ENCODE results near the gene SGMS2. TPM values are rescaled to one million over a fixed set of nuclear protein-coding genes. Genes with fewer than 3 reads are reported as not detected.

SGMS2 gene
- total RNA-seq, 1 donor from 2014 or later = 25.8 TPM

DNA sequence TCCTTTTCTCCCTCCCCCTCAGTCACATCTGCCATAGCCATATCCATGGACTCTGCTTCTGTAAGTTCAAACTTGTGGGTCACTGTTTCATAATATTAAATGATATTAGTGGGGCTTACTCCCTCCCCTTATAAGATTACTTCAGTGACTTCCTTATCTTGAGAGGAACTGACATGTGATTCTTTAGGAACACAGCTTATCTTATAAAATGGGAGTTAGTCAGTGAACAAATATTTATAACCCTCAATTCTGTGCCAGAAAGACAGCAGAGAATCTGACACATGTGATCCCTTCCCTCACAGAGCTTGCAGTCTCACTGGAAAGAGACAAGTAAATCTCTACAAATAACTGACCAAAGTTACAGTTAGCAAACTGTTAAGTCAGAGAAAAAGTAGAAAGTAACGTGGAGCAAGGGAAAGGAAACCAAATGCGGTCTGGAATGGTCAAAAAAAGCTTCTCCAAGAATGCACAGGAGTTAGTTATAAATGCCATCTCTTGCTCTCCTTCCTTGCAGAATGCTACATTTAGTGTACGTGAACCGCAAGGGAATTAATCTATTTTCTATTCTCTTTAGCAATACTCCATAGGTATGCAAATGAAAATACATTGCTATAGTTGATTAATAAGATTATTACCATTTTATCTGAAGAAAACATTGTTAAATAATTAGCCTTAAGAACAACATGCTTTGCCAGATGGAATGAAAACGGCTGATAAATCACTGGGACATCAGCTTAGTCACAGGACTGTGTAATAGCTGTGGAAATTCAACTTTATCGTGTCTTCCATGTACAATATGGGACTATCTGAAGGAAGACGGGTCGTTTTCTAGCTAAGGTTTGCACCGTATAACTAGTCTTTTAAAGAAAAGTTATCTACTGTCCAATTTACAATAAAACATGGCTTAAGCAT lies 29.0 kb downstream of the SGMS2 start:
- Mint-ChIP-seq H3K27me3 (no peaks in the 10 kb centered on the region), H3K27ac (no peak overlapping the region), H3K36me3 (peaks cover 4% of the 10 kb centered on the region), H3K9me3 (peaks cover 5% of the 10 kb centered on the region), H3K4me3 (no peak overlapping the region), H3K4me1 (ENCODE audit: unreplicated experiment) (peaks cover 8% of the 10 kb centered on the region)
- DNase-seq (ENCODE audit: extremely low spot score, unreplicated experiment) = no peak
- TF ChIP-seq, protein P1, sequence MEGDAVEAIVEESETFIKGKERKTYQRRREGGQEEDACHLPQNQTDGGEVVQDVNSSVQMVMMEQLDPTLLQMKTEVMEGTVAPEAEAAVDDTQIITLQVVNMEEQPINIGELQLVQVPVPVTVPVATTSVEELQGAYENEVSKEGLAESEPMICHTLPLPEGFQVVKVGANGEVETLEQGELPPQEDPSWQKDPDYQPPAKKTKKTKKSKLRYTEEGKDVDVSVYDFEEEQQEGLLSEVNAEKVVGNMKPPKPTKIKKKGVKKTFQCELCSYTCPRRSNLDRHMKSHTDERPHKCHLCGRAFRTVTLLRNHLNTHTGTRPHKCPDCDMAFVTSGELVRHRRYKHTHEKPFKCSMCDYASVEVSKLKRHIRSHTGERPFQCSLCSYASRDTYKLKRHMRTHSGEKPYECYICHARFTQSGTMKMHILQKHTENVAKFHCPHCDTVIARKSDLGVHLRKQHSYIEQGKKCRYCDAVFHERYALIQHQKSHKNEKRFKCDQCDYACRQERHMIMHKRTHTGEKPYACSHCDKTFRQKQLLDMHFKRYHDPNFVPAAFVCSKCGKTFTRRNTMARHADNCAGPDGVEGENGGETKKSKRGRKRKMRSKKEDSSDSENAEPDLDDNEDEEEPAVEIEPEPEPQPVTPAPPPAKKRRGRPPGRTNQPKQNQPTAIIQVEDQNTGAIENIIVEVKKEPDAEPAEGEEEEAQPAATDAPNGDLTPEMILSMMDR (conservative IDR thresholded peaks at IDR 0.05) = no peak

- Mint-ChIP-seq H3K4me1 (ENCODE audit: unreplicated experiment) (peaks cover 8% of the 10 kb centered on the region), H3K27me3 (no peaks in the 10 kb centered on the region), H3K4me3 (no peak overlapping the region), H3K9me3 (peaks cover 5% of the 10 kb centered on the region), H3K27ac (no peak overlapping the region), H3K36me3 (peaks cover 4% of the 10 kb centered on the region)
- TF ChIP-seq, protein P1 (conservative IDR thresholded peaks at IDR 0.05) = no peak
- DNase-seq (ENCODE audit: extremely low spot score, unreplicated experiment) = no peak
Observed at GRCh38 chr4:107854356-107855022, 29.8 kb downstream of the SGMS2 start.

GRCh38 chr4:107855723-107856122 lies 31.0 kb downstream of the SGMS2 start:
- Mint-ChIP-seq H3K9me3 (no peaks in the 10 kb centered on the region), H3K27me3 (no peaks in the 10 kb centered on the region), H3K36me3 (peaks cover 7% of the 10 kb centered on the region)

GRCh38 chr4:107856901-107857300 lies 32.2 kb downstream of the SGMS2 start:
- no peak overlapping the region for H3K4me3 Mint-ChIP-seq
- no peaks in the 10 kb centered on the region for H3K27me3 Mint-ChIP-seq
- no peaks in the 10 kb centered on the region for H3K9me3 Mint-ChIP-seq
- peaks cover 8% of the 10 kb centered on the region for H3K4me1 Mint-ChIP-seq (ENCODE audit: unreplicated experiment)
- no peak for DNase-seq (ENCODE audit: extremely low spot score, unreplicated experiment)
- H3K27ac Mint-ChIP-seq = no peak overlapping the region
- TF ChIP-seq, protein P1 (conservative IDR thresholded peaks at IDR 0.05) = no peak
- H3K36me3 Mint-ChIP-seq = peaks cover 7% of the 10 kb centered on the region

More at GRCh38 chr4:107855723-107856122, 31.0 kb downstream of the SGMS2 start:
- Mint-ChIP-seq H3K4me1 (ENCODE audit: unreplicated experiment) (peaks cover 8% of the 10 kb centered on the region), H3K27ac (no peak overlapping the region), H3K4me3 (no peak overlapping the region)
- TF ChIP-seq, protein P1 (conservative IDR thresholded peaks at IDR 0.05) = no peak
- no peak for DNase-seq (ENCODE audit: extremely low spot score, unreplicated experiment)

DNA sequence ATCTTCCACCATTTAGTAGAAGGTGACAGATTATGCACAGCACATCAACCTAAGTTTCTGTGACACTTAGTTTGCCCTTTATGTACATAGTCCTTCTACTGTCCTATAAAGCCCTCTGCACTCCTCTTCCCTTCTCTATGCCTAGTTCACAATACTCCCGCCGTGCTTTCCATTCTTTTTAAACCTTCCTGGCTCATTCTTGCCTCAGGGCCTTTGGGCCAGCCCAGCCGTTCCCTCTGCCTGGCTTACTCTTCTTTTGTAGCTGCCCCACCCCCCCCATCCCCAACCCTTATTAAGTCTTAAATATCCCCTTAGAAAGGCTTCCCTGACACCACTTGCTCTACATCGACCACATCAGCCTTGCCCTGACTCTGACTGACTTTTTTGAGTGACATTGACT lies 33.0 kb downstream of the SGMS2 start:
- H3K4me1 Mint-ChIP-seq (ENCODE audit: unreplicated experiment) = peaks cover 8% of the 10 kb centered on the region
- TF ChIP-seq, protein P1 (conservative IDR thresholded peaks at IDR 0.05) = no peak
- DNase-seq (ENCODE audit: extremely low spot score, unreplicated experiment) = no peak
- no peak overlapping the region for H3K27ac Mint-ChIP-seq
- H3K4me3 Mint-ChIP-seq = no peak overlapping the region
- no peaks in the 10 kb centered on the region for H3K27me3 Mint-ChIP-seq
- no peaks in the 10 kb centered on the region for H3K9me3 Mint-ChIP-seq
- H3K36me3 Mint-ChIP-seq = peaks cover 7% of the 10 kb centered on the region
